Mammary epithelial cell (primary cell): ENCODE data around the gene OR1M1.

ENCODE experiments used
- CTCF ChIP-seq, 2 donors: IDR thresholded peaks in 1 of 2; conservative IDR thresholded peaks in 1 of 2; 2 replicates each; pipeline ENCODE4 v1.5.1; 2011 to 2012; ENCODE audit warnings: inconsistent platforms in 2 of 2, low read length in 2 of 2, mild to moderate bottlenecking in 2 of 2, control low read depth in 1 of 2, low read depth in 1 of 2; ENCODE audit not compliant: insufficient read depth in 1 of 2; ENCODE audit errors: extremely low read depth in 1 of 2
- EZH2 ChIP-seq: IDR thresholded peaks from 2 replicates; pipeline ENCODE4 v1.6.1; 2012; ENCODE audit warnings: low read length, inconsistent platforms, borderline replicate concordance

GRCh38 chr19:9075064-9075949, 11.6 kb upstream of the OR1M1 start:
- no peak for TF ChIP-seq CTCF (conservative IDR thresholded peaks at IDR 0.05 in 1 of 2, IDR thresholded peaks at IDR 0.05 in 1 of 2; ENCODE audit: extremely low read depth in 1 of 2, insufficient read depth in 1 of 2, low read depth in 1 of 2, low read length in 2 of 2)
- TF ChIP-seq EZH2, result no peak
